A673 (cell line): ENCODE data around the gene REV3L. TPM values are rescaled to one million over a fixed set of nuclear protein-coding genes. Genes with fewer than 3 reads are reported as not detected.
"Not testable (repeated sequence)": the region's sequence is repeated elsewhere in the genome, so short reads cannot be mapped to it uniquely, and the experiment has no call there.

Experiments
- BruUV-seq: library from RNA; stranded (reverse); fragments of 400-500 nt; replicated peaks from 2 replicates; lab custom pipeline; 2021; lab: Mats Ljungman, UMichigan
- CTCF ChIA-PET: fragments of 300-600 bp; sonication (Branson Sonifier 250); formaldehyde crosslinking; loops from one replicate; lab custom pipeline; 2022; ENCODE audit warnings: antibody characterized with exemption; lab: Charles Lee
- POLR2A ChIA-PET: fragments of 300-600 bp; sonication (Branson Sonifier 250); formaldehyde crosslinking; loops from one replicate; lab custom pipeline; 2022; ENCODE audit warnings: antibody characterized with exemption; ENCODE audit not compliant: low non-redundant PET; lab: Charles Lee
- DNase-seq: peaks from one replicate; pipeline ENCODE4 v3.0.0-alpha.2; 2015; ENCODE audit warnings: low spot score
- H3K27ac ChIP-seq: fragments of 200-600 bp; sonication (generic); 2 replicates; pipeline ENCODE4 v1.5.1; 2016; ENCODE audit warnings: mixed run types, low read depth, mild to moderate bottlenecking, mixed read lengths, antibody characterized with exemption, low read length; ENCODE audit not compliant: poor library complexity, severe bottlenecking
- H3K27me3 ChIP-seq: fragments of 200-600 bp; sonication (generic); replicated peaks from 2 replicates; pipeline ENCODE4 v1.6.1; 2017; ENCODE audit warnings: mixed run types, low read depth, mild to moderate bottlenecking, mixed read lengths, antibody characterized with exemption, low read length; ENCODE audit not compliant: insufficient read depth, poor library complexity
- H3K36me3 ChIP-seq: fragments of 200-600 bp; sonication (generic); 2 replicates; pipeline ENCODE4 v1.6.1; 2016; ENCODE audit warnings: mixed run types, mild to moderate bottlenecking, mixed read lengths, antibody characterized with exemption, low read length; ENCODE audit not compliant: insufficient read depth, poor library complexity, severe bottlenecking
- H3K4me1 ChIP-seq: fragments of 200-600 bp; sonication (generic); 2 replicates; pipeline ENCODE4 v1.6.1; 2017; ENCODE audit warnings: mixed run types, mild to moderate bottlenecking, mixed read lengths, antibody characterized with exemption, low read length; ENCODE audit not compliant: insufficient read depth, poor library complexity, severe bottlenecking
- H3K4me3 ChIP-seq: fragments of 200-600 bp; sonication (generic); 2 replicates; pipeline ENCODE4 v1.5.1; 2016; ENCODE audit warnings: low read depth, mixed run types, mild to moderate bottlenecking, mixed read lengths, low read length; ENCODE audit not compliant: poor library complexity, severe bottlenecking
- H3K9me3 ChIP-seq: fragments of 200-600 bp; sonication (generic); 2 replicates; pipeline ENCODE4 v1.6.1; 2016; ENCODE audit warnings: mixed run types, low read depth, mild to moderate bottlenecking, mixed read lengths, antibody characterized with exemption, low read length; ENCODE audit not compliant: poor library complexity, severe bottlenecking
- EZH2 ChIP-seq: fragments of 200-600 bp; sonication (generic); IDR thresholded peaks from 2 replicates; pipeline ENCODE4 v1.6.1; 2017; ENCODE audit warnings: borderline replicate concordance, low read depth, mild to moderate bottlenecking, mixed read lengths, antibody characterized with exemption, low read length; ENCODE audit not compliant: poor library complexity, severe bottlenecking
- intact Hi-C: fragments of 100-400 bp; cut with micrococcal nuclease; formaldehyde crosslinking; loops from one replicate; pipeline ENCODE4 v1.10.0; 2022; ENCODE audit not compliant: unreplicated experiment
- total RNA-seq: library from RNA; stranded (reverse); gene quantifications from 2 replicates; pipeline ENCODE4 v1.2.3, GENCODE V29; 2021
- TF ChIP-seq, protein P1 (sequence below): fragments of 300-800, 200-600 bp; sonication (generic); conservative IDR thresholded peaks from 2 replicates; pipeline ENCODE4 v1.5.1; 2017; ENCODE audit warnings: low read depth, mild to moderate bottlenecking, antibody characterized with exemption, low read length, moderate library complexity, mixed read lengths

Gene REV3L
- total RNA-seq, 1 experiment from 2014 or later = 24.0 TPM

DNA sequence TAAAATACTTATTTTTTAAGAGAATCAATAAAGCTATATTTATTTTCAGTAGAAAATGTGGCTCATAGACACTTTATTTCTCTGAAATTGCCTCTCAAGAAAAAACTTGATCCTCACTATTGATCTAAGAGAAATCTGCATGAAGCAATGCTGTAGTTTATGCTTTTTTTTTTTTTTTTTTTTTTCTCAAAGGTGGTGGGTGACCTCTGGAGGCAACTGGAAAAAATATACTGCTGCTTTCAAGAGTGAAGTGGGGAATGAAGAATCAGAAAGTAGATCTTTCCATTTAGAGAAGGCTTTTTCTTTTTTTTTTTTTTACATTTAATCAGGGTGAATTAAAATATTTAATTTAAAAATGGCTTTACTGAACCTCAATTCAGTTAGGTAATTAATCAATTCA lies 226.4 kb downstream of the REV3L start:
- ChIA-PET POLR2A (interaction anchor here (0.7 kb wide), 1 partner anchor 369 kb away, joined by 3 read pairs; no protein-coding TSS in a partner anchor), CTCF (no interaction called here)
- H3K9me3 ChIP-seq = no peaks in the 10 kb centered on the region
- no peaks in the 10 kb centered on the region for H3K27me3 ChIP-seq
- peak; percentile 9 for DNase-seq
- intact Hi-C loops = loop anchor here (5.0 kb wide), 1 partner anchor 226 kb away; the partner anchor contains the start of gene REV3L
- no peak overlapping the region for H3K27ac ChIP-seq
- no peaks in the 10 kb centered on the region for H3K36me3 ChIP-seq
- H3K4me1 ChIP-seq = no peaks in the 10 kb centered on the region
- no peak overlapping the region for H3K4me3 ChIP-seq
- no peak for TF ChIP-seq EZH2
- TF ChIP-seq, protein P1, sequence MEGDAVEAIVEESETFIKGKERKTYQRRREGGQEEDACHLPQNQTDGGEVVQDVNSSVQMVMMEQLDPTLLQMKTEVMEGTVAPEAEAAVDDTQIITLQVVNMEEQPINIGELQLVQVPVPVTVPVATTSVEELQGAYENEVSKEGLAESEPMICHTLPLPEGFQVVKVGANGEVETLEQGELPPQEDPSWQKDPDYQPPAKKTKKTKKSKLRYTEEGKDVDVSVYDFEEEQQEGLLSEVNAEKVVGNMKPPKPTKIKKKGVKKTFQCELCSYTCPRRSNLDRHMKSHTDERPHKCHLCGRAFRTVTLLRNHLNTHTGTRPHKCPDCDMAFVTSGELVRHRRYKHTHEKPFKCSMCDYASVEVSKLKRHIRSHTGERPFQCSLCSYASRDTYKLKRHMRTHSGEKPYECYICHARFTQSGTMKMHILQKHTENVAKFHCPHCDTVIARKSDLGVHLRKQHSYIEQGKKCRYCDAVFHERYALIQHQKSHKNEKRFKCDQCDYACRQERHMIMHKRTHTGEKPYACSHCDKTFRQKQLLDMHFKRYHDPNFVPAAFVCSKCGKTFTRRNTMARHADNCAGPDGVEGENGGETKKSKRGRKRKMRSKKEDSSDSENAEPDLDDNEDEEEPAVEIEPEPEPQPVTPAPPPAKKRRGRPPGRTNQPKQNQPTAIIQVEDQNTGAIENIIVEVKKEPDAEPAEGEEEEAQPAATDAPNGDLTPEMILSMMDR = peak; percentile 38; the same call in 1 of the 2 replicates
- no TSS peak for BruUV-seq

DNA sequence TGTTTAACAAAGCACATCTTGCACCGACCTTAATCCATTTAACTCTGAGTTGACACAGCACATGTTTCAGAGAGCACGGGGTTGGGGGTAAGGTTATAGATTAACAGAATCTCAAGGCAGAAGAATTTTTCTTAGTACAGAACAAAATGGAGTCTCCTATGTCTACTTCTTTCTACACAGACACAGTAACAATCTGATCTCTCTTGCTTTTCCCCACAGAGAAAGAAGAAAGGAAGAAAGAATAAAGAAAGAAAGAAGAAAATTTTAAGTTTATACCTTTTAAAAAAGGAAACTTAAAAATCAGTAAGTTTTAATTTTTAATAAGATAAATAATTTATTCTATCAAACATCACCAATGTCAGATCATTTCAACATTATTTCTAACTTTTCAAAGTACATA lies 227.2 kb downstream of the REV3L start:
- H3K36me3 ChIP-seq, BruUV-seq, H3K27me3 ChIP-seq, H3K9me3 ChIP-seq, H3K4me3 ChIP-seq, H3K4me1 ChIP-seq, H3K27ac ChIP-seq, CTCF ChIA-PET, POLR2A ChIA-PET, DNase-seq: not testable (repeated sequence)
- intact Hi-C loops = loop anchor here (5.0 kb wide), 1 partner anchor 226 kb away; the partner anchor contains the start of gene REV3L

- TF ChIP-seq EZH2 = no peak
- TF ChIP-seq, protein P1 = no peak
- intact Hi-C loops = loop anchor here (5.0 kb wide), 1 partner anchor 228 kb away; the partner anchor contains the start of gene REV3L
- POLR2A ChIA-PET = no interaction called here
- no TSS peak for BruUV-seq
- H3K27ac ChIP-seq = no peak overlapping the region
- H3K4me1 ChIP-seq = no peaks in the 10 kb centered on the region
- DNase-seq = no peak
- no peaks in the 10 kb centered on the region for H3K9me3 ChIP-seq
- CTCF ChIA-PET = no interaction called here
- no peak overlapping the region for H3K4me3 ChIP-seq
- H3K36me3 ChIP-seq = no peaks in the 10 kb centered on the region
- H3K27me3 ChIP-seq = no peaks in the 10 kb centered on the region
These were observed 228.2 kb downstream of the REV3L start for GRCh38 chr6:111254779-111255166.
